ENCODE results near the gene FKBP14. TPM values are rescaled to one million over a fixed set of nuclear protein-coding genes. Genes with fewer than 3 reads are reported as not detected.

Gene FKBP14
- total RNA-seq, 1 experiment from 2014 or later, result 11.5 TPM

GRCh38 chr7:29993140-29993539 is 33.4 kb downstream of the FKBP14 start:
- H2AFZ ChIP-seq (ENCODE audit: low read length), result no peak overlapping the region
- no peak overlapping the region for H3T11ph ChIP-seq (ENCODE audit: low read length)
- no peak overlapping the region for H2BK20ac ChIP-seq (ENCODE audit: low read depth, low read length, poor library complexity, severe bottlenecking)
- no peak overlapping the region for H3K23ac ChIP-seq (ENCODE audit: insufficient read length, low read depth, low read length)
- WGBS (ENCODE audit: extremely low coverage, insufficient read length, low lambda C conversion rate), result no CpG with 5 or more reads among the region's 4 CpGs
- no peaks in the 10 kb centered on the region for H3K79me1 ChIP-seq (ENCODE audit: insufficient read depth, low read depth, low read length, poor library complexity, severe bottlenecking)
- H3K27ac ChIP-seq (ENCODE audit: insufficient read length, low read depth, low read length), result no peak overlapping the region
- H3K23me2 ChIP-seq (ENCODE audit: insufficient read length, low read depth, low read length, poor library complexity, severe bottlenecking), result peaks cover 5% of the 10 kb centered on the region
- no peak overlapping the region for H3K4ac ChIP-seq (ENCODE audit: low read depth, low read length)
- Mint-ChIP-seq H3K27ac (no peak overlapping the region), H3K4me3 (no peak overlapping the region), H3K36me3 (ENCODE audit: insufficient read depth in 1 of 3, low read depth in 3 of 3) (peaks cover 4 to 11% (median 5%) of the 10 kb centered on the region in 3 experiments; a peak in 5 of 7 replicates), H3K9me3 (peaks cover 30 to 41% of the 10 kb centered on the region in 2 experiments), H3K4me1 (peaks cover 4 to 11% of the 10 kb centered on the region in 2 experiments), H3K27me3 (ENCODE audit: low read depth) (peaks cover 6% of the 10 kb centered on the region; the same call in 1 of the 2 replicates)
- no peak overlapping the region for H3K56ac ChIP-seq (ENCODE audit: insufficient read length, low read depth, low read length)
- no peak overlapping the region for H3K18ac ChIP-seq (ENCODE audit: insufficient read length, low read depth, low read length)
- peaks cover 5% of the 10 kb centered on the region for H3K9me3 ChIP-seq (ENCODE audit: control insufficient read depth, low read depth, low read length)
- no peak overlapping the region for H4K91ac ChIP-seq (ENCODE audit: insufficient read length, low read depth, low read length)
- no peaks in the 10 kb centered on the region for H4K20me1 ChIP-seq (ENCODE audit: control insufficient read depth, insufficient read depth, insufficient read length)
- H4K5ac ChIP-seq (ENCODE audit: insufficient read length, low read depth, low read length), result no peak overlapping the region
- H3K4me1 ChIP-seq (ENCODE audit: insufficient read depth, low read length), result no peaks in the 10 kb centered on the region
- no peaks in the 10 kb centered on the region for H3K27me3 ChIP-seq (ENCODE audit: insufficient read depth, low read length)
- H4K8ac ChIP-seq (replicated peaks; ENCODE audit: insufficient read length, low read depth, low read length), result no peak overlapping the region
- H3K14ac ChIP-seq (ENCODE audit: insufficient read depth, low read length), result no peak overlapping the region
- TF ChIP-seq, protein P1, sequence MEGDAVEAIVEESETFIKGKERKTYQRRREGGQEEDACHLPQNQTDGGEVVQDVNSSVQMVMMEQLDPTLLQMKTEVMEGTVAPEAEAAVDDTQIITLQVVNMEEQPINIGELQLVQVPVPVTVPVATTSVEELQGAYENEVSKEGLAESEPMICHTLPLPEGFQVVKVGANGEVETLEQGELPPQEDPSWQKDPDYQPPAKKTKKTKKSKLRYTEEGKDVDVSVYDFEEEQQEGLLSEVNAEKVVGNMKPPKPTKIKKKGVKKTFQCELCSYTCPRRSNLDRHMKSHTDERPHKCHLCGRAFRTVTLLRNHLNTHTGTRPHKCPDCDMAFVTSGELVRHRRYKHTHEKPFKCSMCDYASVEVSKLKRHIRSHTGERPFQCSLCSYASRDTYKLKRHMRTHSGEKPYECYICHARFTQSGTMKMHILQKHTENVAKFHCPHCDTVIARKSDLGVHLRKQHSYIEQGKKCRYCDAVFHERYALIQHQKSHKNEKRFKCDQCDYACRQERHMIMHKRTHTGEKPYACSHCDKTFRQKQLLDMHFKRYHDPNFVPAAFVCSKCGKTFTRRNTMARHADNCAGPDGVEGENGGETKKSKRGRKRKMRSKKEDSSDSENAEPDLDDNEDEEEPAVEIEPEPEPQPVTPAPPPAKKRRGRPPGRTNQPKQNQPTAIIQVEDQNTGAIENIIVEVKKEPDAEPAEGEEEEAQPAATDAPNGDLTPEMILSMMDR (conservative IDR thresholded peaks at IDR 0.05), result no peak
- H3K4me2 ChIP-seq (ENCODE audit: insufficient read depth, insufficient read length, low read length), result no peak overlapping the region
- no peak overlapping the region for H3K9ac ChIP-seq (ENCODE audit: extremely low read depth, insufficient read length, low read length)
- no peak overlapping the region for H2BK120ac ChIP-seq (ENCODE audit: low read depth, low read length, poor library complexity, severe bottlenecking)
- H2BK5ac ChIP-seq (ENCODE audit: insufficient read length, low read length), result no peak overlapping the region
- no peak for DNase-seq
- no peak overlapping the region for H2BK15ac ChIP-seq (ENCODE audit: low read depth, low read length)
- no peaks in the 10 kb centered on the region; the same call in 1 of the 2 replicates for H3K79me2 ChIP-seq (ENCODE audit: insufficient read depth, low read length)
- H2AK5ac ChIP-seq (ENCODE audit: insufficient read length, low read length), result no peak overlapping the region
- no peak overlapping the region for H2BK12ac ChIP-seq (ENCODE audit: insufficient read length, low read depth, low read length)

All from H9 (cell line).